Cortex of kidney (tissue), 1 donor: Measurements from ENCODE around the gene KRTAP5-10.
"Not testable (repeated sequence)": the region's sequence is repeated elsewhere in the genome, so short reads cannot be mapped to it uniquely, and the experiment has no call there.

Experiments
- DNase-seq: peaks from one replicate; lab custom pipeline; 2025; lab: John Stamatoyannopoulos, UW

The KRTAP5-10 gene, protein sequence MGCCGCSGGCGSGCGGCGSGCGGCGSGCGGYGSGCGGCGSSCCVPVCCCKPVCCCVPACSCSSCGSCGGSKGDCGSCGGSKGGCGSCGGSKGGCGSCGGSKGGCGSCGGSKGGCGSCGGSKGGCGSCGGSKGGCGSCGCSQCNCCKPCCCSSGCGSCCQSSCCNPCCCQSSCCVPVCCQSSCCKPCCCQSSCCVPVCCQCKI

DNA sequence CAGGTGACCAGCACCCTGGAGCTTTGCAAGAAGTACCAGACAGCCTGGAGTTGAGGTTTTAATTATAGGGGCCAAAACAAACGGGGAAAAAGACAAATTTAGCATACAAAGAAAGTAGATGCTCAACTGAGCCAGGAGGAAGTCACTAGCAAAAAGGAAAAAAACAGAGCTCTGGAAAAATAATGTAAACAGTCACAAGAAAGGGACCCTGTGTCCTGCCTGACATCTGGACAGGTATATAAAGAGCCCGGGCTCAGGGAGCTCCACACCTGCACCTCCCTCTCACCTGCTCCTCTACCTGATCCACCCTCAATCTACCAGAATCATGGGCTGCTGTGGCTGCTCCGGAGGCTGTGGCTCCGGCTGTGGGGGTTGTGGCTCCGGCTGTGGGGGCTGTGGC, at the start of gene KRTAP5-10:
KRTAP5-10 (plus strand) TSS at position 301 of the 400 bp plus-strand sequence; CDS start at position 326, 25 bp downstream.
- no peak for DNase-seq

DNA sequence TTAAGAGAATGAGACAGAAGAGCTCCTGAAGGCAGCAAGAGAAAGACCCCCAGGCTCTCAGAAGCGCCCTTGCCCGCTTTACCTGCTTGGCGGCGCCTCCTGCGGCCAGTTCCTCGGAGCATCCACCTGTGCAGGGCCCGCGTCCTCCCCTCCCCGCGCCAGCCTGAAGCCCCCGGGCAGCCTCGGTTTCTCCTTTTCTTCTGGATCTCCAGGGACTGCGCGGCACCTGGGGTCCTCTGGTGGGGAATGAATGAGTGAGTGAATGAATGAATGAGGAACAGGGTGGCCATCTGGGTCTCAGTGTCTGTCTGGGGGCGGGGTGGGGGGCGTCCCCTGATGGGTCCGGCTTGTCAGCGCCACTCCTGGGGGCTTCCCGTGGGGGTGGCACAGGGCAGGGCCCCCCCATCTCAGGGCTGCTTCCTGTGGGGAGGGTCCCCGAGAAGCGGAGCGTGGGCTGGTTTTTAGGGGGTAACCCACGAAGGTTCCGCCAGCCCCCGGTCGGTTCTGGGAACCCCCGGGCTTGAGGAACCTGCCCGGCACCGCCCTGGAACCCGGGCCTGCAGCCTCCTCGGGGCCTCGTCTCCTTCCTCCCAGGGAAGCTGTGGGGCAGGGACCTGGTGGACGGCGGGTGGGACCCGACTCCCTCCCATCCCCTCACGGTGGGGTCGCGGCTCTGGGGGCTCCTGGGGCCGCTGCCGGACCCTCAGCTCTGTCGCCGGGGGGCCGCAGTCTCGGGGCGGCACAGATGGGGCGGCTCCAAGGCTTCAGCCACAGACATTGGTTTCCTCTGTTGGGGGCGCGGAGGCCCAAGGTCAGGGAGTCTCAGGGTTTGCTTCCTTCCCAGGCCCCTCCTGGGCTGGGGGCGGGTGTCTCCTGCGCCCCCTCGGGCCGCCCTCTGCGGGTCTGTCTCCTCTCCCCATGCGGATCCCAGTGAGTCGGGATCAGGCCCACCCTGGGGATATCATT, 46.6 kb upstream of the KRTAP5-10 start:
- DNase-seq, result no peak

DNA sequence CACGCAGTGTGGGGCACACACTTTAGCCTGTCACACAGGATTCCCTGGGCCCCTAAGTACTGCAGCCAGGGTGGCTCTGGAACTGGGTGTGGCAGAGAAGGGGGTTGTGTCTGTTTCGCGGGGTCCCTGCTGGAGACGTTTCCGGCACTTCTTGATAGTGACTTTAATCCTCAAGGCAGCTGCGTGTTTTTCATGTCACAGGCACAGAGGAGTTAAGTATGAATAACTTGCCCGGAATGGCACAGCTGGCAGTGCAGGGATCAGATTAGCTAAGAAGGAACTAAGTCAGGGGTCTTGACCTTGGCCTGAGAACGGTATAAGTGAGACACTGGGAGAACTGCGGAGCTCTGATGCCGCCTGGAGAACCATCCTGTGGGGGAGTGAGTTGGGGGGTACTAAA, 45.8 kb upstream of the KRTAP5-10 start:
- DNase-seq, result no peak

DNA sequence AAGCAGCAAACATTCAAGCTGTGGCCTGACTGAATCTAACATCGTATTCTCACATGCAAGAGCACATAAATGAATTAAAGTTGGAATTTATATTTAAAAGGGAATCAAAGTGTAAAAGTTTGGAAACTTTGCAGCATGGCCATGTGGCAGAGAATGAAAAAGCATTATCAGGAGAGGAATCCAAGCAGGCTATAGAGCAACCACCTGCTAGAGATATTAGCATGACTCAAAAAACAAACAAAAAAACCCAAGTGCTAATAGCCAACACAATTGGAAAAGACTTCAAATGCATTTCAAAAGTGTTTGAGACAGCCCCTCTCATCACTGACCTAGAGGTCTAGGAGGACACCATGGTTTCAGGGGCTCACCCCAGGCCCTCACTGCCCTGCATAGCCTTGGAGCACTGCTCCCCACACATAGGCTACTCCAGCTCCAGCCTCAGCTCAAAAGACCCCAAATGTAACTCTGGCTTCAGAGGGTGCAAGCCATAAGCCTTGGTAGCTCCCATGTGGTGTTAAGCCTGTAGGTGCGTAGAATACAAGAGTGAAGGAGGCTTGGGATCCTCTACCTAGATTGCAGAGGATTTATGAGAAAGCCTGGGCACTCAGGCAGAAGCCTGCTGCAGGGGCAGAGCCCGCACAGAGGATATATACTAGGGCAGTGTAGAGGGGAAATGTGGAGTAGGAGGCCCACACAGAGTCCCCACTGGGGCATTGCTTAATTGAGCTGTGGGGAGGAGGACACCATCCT, 40.0 kb upstream of the KRTAP5-10 start:
- DNase-seq, result no peak

DNA sequence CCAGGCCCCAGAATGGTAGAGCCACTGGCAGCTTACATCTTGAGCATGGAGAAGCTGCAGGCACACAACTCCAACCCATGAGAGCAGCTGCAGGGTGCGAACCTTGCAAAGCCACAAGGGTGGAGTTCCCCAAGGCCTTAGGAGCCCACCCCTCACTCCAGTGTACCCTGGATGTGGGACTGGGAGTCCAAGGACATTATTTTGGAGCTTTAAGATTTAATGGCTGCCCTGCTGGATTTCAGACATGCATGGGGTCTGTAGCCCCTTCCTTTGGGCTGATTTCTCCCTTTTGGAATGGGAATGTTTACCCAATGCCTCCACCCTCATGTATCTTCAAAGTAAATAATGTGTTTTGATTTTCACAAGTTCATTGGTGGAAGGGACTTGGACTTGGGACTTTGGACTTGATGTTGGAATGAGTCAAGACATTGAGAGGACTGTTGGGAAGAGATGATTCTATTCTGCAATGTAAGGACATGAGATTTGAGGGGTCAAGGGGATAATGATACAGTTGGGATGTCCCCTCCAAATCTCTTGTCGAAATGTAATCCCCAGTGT, 39.3 kb upstream of the KRTAP5-10 start:
- no peak for DNase-seq

DNA sequence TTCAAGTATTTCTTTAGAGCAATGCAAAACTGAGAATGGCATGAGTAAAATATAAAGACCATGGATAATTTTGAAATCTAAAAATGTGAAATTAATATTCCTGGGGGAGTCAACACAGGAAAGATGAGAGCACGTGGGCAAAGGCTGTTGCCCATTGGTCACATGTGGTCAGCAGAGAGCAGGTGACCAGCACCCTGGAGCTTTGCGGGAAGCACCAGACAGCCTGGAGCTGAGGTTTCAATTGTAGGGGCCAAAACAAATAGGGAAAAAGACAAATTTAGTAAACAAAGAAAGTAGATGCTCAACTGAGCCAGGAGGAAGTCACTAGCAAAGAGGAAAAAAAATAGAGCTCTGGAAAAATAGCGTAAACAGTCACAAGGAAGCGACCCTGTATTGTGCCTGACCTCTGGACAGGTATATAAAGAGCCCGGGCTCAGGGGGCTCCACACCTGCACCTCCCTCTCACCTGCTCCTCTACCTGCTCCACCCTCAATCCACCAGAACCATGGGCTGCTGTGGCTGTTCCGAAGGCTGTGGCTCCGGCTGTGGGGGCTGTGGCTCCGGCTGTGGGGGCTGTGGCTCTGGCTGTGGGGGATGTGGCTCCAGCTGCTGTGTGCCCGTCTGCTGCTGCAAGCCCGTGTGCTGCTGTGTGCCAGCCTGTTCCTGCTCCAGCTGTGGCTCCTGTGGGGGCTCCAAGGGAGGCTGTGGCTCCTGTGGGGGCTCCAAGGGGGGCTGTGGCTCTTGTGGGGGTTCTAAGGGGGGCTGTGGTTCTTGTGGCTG, 38.4 kb upstream of the KRTAP5-10 start, which contains the start of gene KRTAP5-7:
KRTAP5-7 (plus strand) TSS at position 472 of the 780 bp plus-strand sequence; CDS start at position 506, 34 bp downstream.
- not testable (repeated sequence) for DNase-seq

DNA sequence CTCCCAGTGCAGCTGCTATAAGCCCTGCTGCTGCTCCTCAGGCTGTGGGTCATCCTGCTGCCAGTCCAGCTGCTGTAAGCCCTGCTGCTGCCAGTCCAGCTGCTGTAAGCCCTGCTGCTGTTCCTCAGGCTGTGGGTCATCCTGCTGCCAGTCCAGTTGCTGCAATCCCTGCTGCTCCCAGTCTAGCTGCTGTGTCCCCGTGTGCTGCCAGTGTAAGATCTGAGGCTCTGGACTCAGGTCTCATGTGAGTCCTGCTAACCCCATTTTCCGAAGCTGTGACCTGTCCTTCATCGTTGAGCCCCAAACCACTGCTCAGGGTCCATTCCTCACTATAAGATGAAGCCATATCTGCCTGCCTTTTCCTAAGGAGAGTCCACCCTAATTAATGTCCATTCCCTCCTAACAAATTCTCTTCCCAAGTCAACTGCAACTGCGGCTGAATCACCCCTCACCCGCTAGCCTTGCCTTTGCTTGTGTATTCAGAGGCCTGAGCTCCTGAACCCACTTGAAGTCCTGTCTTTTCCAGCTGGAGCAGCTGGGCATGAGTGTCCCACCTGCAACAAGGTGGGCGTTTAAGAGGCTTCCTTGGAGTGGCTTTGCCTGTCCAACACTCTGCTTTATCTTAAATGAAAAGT, 37.7 kb upstream of the KRTAP5-10 start:
- no peak for DNase-seq

DNA sequence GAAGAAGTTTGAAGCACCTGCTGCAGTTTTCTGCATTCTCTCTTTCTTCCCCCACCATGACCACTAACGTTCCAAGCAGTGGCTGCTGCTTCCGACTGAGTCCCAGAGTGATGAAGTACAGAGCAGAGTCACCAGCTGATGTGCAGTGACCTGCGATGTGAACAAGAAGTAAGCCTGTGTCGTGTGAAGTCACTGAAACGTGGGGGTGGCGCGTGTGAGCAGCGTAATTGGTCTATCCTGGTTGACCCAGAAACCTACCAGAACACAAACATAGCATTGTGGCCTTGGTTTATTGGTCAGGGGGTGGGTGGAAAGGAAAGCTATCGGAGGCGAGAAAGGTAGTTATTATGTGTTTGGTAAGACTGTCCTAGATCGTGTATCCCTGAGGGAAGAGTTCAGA, 34.8 kb upstream of the KRTAP5-10 start:
- DNase-seq, result no peak

DNA sequence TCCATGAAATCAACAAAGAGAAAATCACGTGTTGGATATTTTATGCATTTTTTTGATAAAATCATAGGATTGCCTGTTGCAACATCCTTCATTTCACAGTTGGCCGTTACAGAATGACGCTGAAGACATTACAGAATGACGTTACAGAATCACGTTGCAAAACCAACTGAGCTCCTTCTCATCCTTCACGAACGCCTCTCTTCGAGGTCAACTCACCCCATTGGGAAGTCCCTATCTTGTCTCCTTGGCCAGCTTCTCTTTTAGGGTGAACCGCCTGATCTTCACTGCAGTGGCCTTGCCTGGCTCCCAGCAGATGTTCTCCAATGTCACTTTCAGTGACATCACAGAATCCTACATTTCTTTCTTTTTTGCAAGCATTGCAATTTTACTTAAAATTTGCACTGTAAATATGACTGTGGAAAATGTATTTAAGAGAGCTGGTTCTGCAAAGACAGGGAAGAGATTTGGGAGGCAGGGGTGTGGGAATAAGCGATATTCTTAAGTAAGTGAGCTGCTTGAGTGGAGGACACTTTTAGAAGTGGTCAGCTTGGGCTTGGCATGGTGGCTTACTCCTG, 33.2 kb upstream of the KRTAP5-10 start:
- no peak for DNase-seq

DNA sequence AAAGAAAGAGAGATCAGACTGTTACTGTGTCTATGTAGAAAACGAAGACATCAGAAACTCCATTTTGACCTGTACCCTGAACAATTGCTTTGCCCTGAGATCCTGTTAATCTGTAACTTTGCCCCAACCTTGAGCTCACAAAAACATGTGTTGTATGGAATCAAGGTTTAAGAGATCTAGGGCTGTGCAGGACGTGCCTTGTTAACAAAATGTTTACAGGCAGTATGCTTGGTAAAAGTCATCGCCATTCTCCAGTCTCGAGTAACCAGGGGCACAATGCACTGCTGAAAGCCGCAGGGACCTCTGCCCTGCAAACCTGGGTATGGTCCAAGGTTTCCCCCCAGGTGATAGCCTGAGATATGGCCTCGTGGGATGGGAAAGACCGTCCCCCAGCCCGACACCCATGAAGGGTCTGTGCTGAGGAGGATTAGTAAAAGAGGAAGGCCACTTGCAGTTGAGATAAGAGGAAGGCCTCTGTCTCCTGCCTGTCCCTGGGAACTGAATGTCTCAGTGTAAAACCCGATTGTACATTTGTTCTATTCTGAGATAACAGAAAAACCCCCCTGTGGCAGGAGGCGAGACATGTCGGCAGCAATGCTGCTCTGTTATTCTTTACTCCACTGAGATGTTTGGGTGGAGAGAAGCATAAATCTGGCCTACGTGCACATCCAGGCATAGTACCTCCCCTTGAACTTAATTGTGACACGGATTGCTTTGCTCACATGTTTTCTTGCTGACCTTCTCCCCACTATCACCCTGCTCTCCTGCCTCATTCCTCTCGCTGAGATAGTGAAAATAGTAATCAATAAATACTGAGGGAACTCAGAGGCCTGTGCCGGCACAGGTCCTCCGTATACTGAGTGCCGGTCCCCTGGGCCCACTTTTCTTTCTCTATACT, 30.4 kb upstream of the KRTAP5-10 start:
- not testable (repeated sequence) for DNase-seq

DNA sequence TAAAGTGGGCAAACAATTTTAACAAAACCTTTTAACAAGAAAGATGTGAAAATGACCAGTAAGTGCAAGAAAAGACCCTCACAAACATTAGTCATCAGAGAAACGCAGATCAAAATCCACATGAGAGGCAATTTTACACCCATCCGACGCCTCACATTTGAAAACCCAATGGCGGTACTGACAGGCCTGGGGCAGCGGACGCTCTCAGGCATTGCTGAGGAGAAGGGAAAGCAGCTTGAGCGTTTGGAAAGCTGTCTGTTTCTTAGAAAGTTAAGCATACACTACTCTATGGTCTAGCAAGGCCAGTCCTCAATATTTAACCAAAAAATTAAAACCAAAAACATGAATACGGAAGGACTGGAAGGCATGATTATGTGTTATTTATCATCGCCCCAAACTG, 29.5 kb upstream of the KRTAP5-10 start:
- DNase-seq, result no peak

DNA sequence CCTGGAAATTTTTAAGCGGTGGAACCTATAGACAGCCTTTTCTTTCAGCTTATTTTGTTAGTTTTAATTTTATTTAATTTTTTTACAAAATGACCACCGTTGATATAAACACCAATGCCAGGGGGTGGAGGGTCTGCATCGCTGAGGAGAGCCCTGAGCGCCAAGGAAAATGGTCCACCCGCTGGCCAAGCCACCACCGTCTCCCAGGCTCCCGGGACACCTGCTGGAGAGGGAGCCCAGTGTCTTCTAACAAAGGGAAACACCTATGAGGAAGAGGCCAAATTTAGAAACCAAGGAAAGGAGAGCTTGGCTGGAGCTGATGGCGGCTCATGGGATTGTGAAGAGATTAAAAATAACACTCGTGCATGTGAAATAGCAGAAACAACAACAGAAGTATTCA, 27.8 kb upstream of the KRTAP5-10 start:
- no peak for DNase-seq

DNA sequence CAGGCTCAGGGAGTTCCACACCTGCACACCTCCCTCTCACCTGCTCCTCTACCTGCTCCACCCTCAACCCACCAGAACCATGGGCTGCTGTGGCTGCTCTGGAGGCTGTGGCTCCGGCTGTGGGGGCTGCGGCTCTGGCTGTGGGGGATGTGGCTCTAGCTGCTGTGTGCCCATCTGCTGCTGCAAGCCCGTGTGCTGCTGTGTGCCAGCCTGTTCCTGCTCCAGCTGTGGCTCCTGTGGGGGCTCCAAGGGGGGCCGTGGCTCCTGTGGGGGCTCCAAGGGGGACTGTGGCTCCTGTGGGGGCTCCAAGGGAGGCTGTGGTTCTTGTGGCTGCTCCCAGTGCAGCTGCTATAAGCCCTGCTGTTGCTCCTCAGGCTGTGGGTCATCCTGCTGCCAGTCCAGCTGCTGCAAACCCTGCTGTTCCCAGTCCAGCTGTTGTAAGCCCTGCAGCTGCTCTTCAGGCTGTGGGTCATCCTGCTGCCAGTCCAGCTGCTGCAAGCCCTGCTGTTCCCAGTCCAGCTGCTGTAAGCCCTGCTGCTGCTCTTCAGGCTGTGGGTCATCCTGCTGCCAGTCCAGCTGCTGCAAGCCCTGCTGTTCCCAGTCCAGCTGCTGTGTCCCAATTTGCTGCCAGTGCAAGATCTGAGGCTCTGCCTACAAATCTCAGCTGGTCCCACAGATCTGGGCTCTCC, 27.2 kb upstream of the KRTAP5-10 start, which contains the start of gene KRTAP5-8:
KRTAP5-8 (plus strand) TSS at position 49 of the 689 bp plus-strand sequence; CDS start at position 80, 31 bp downstream.
- not testable (repeated sequence) for DNase-seq

DNA sequence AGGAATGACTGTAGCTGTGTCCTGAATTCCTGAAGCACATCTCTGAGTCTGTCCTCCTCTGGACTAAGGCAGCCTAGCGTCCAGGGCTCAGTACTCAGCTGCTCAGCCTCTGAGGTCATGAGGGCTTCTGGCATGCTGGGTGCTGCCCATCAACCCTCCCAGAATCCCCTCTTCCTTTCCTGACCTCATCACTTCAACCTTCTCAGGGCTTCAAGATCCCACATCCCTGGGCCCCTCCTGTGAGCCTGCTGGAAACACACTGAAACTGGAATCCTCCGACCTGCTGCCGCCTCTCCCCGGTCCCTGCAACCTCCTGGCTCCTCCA, 26.7 kb upstream of the KRTAP5-10 start:
- DNase-seq, result no peak

DNA sequence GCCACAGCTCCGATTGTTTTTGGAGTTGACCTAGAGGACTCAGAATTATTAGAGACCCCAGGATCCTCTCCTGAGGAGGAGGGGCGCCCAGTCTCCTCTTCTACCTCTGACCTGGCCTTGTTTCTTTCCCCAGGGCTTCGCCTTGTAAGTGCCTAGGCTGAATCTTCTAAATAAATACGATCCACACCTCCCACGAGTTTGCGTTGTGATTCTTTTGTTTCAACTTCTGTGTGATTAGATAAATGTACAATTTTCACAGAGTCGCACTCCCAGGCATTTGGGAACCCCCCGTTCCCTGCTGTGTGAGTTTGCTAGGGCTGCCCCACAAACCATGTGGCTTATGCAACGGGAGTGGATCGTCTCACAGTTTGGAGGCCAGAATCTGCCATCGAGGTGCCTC, 26.3 kb upstream of the KRTAP5-10 start:
- no peak for DNase-seq

DNA sequence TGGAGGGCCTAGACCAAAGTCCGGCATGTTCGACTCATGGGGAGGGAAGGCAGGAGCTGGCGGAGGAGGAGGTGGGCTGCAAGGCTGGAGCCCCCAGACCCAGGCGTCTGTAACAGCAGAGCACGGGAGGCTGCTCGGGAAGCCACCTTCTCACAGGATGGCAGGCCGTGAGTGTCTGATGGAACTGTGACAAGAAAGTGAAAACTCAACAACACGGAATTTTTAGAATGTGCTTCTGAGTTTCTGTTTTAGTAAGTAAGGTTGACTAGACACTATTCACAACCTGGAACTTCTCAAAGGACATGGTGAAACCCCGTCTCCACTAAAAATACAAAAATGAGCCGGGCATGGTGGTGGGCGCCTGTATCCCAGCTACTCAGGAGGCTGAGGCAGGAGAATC, 25.4 kb upstream of the KRTAP5-10 start:
- DNase-seq, result not testable (repeated sequence)

DNA sequence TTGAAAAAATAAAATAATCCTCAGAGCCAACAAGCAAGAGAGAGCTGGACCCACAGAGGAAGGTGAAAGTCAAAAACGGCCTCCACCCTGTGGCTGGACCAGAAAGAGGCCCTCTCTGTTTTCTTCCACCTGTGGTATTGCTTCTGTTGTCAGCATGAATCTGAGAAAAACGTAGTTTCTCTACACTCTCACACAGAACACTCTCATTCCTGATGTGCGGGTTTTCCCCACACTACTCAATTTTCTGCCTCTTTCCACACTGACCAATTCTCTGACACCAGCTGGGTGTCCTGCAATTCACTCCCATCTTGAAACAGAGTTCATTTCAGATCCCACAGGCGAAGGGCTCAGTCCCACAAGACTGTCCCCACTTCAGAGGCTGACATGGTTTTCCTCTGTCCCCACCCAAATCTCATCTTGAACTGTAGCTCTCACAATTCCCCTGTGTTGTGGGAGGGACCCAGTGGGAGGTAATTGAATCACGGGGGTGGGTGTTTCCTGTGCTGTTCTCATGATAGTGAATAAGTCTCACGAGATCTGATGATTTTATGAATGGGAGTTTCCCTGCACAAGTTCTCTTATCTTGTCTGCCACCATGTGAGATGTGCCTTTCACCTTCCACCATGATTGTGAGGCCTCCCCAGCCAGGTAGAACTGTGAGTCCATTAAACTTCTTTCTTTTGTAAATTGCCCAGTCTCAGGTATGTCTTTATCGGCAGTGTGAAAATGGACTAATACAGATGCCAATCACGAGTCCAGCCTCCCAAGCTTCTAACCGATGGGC, 24.6 kb upstream of the KRTAP5-10 start:
- DNase-seq, result not testable (repeated sequence)

DNA sequence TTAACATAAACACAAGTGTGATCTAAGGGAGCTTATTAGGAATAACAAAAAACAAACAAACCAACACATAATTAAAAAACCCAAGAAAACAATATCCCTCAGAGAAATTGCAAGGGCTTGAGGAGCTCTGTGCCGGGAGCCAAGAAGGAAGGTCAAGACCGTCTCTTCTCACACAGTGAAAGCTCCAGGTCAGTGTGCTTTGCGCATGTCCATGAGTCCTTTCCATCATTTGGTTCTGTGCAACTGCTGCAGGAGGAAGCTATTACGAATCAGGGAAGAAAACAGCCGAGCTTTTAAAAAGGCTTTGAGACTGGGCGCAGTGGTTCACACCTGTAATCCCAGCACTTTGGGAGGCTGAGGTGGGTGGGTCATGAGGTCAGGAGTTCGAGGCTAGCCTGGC, 23.0 kb upstream of the KRTAP5-10 start:
- DNase-seq, result no peak
